ENCODE data around the gene GATM. TPM values are rescaled to one million over a fixed set of nuclear protein-coding genes. Genes with fewer than 3 reads are reported as not detected.
A peak's percentile ranks its signal among the peaks of the same experiment; 100 is the strongest.

GATM gene
- total RNA-seq, 2 experiments from 2014 or later: 0.55 to 0.70 TPM

GRCh38 chr15:45424429-45424828 lies 46.1 kb upstream of the GATM start:
- Histone ChIP-seq H3K9me3 (ENCODE audit: control insufficient read depth in 1 of 2, insufficient read depth in 1 of 2, low read length in 2 of 2) (no peaks in the 10 kb centered on the region), H3K4me1 (ENCODE audit: insufficient read depth, low read length) (no peaks in the 10 kb centered on the region), H3K4me3 (ENCODE audit: low read length) (no peak overlapping the region), H3K27me3 (ENCODE audit: control insufficient read depth in 1 of 2, insufficient read depth in 2 of 2, low read length in 2 of 2) (no peaks in the 10 kb centered on the region), H3K36me3 (ENCODE audit: insufficient read depth, low read length) (peaks cover 25% of the 10 kb centered on the region), H3K27ac (ENCODE audit: low read depth in 1 of 2, low read length in 2 of 2) (no peak overlapping the region)
- no peak overlapping the region for H3K27ac Mint-ChIP-seq
- intact Hi-C loops (cut with DNase I, micrococcal nuclease): no loop called here
- ChIA-PET POLR2A (no interaction called here), CTCF (no interaction called here)
- TF ChIP-seq, protein P1, sequence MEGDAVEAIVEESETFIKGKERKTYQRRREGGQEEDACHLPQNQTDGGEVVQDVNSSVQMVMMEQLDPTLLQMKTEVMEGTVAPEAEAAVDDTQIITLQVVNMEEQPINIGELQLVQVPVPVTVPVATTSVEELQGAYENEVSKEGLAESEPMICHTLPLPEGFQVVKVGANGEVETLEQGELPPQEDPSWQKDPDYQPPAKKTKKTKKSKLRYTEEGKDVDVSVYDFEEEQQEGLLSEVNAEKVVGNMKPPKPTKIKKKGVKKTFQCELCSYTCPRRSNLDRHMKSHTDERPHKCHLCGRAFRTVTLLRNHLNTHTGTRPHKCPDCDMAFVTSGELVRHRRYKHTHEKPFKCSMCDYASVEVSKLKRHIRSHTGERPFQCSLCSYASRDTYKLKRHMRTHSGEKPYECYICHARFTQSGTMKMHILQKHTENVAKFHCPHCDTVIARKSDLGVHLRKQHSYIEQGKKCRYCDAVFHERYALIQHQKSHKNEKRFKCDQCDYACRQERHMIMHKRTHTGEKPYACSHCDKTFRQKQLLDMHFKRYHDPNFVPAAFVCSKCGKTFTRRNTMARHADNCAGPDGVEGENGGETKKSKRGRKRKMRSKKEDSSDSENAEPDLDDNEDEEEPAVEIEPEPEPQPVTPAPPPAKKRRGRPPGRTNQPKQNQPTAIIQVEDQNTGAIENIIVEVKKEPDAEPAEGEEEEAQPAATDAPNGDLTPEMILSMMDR (IDR thresholded peaks at IDR 0.05): no peak
- no peaks in the 10 kb centered on the region for H3K9me3 Mint-ChIP-seq
- H3K27me3 Mint-ChIP-seq: no peaks in the 10 kb centered on the region
- H3K4me3 Mint-ChIP-seq: no peak overlapping the region
- no peaks in the 10 kb centered on the region for H3K4me1 Mint-ChIP-seq (ENCODE audit: low read depth)
- DNase-seq: no peak
- peaks cover 25% of the 10 kb centered on the region for H3K36me3 Mint-ChIP-seq (ENCODE audit: low read depth)
- no peak for ATAC-seq (ENCODE audit: poor library complexity)

GRCh38 chr15:45417303-45417950 lies 39.1 kb upstream of the GATM start:
- H3K27me3 ChIP-seq (ENCODE audit: control insufficient read depth in 1 of 2, insufficient read depth in 2 of 2, low read length in 2 of 2): no peaks in the 10 kb centered on the region
- peaks cover 85% of the 10 kb centered on the region for H3K36me3 ChIP-seq (ENCODE audit: insufficient read depth, low read length)
- no peaks in the 10 kb centered on the region for H3K9me3 ChIP-seq (ENCODE audit: control insufficient read depth in 1 of 2, insufficient read depth in 1 of 2, low read length in 2 of 2)
- POLR2A ChIA-PET: no interaction called here
- H3K4me1 Mint-ChIP-seq (ENCODE audit: low read depth): peaks cover 21% of the 10 kb centered on the region
- CTCF ChIA-PET: interaction anchor here (0.7 kb wide), 1 partner anchor 21 kb away, joined by 5 read pairs; no protein-coding TSS in a partner anchor
- no peak overlapping the region for H3K4me3 Mint-ChIP-seq
- H3K9me3 Mint-ChIP-seq: no peaks in the 10 kb centered on the region
- DNase-seq (no peak), ATAC-seq (ENCODE audit: poor library complexity) (no peak)
- TF ChIP-seq, protein P1 (IDR thresholded peaks at IDR 0.05): no peak
- H3K27ac ChIP-seq (ENCODE audit: low read depth in 1 of 2, low read length in 2 of 2): no peak overlapping the region
- H3K4me1 ChIP-seq (ENCODE audit: insufficient read depth, low read length): peaks cover 12% of the 10 kb centered on the region
- intact Hi-C loops (cut with DNase I, micrococcal nuclease): loop anchor here in 1 of 2 experiments (10.0 kb wide), 1 partner anchor 47 kb away; no protein-coding TSS in a partner anchor
- H3K27ac Mint-ChIP-seq: no peak overlapping the region
- no peak overlapping the region for H3K4me3 ChIP-seq (ENCODE audit: low read length)
- no peaks in the 10 kb centered on the region for H3K27me3 Mint-ChIP-seq
- H3K36me3 Mint-ChIP-seq (ENCODE audit: low read depth): peaks cover 79% of the 10 kb centered on the region

GRCh38 chr15:45414215-45414885 lies 36.0 kb upstream of the GATM start:
- DNase-seq (peak in 1 of 14 experiments; percentile 24), ATAC-seq (ENCODE audit: poor library complexity) (no peak)
- H3K27me3 Mint-ChIP-seq: no peaks in the 10 kb centered on the region
- H3K9me3 ChIP-seq (ENCODE audit: control insufficient read depth in 1 of 2, insufficient read depth in 1 of 2, low read length in 2 of 2): no peaks in the 10 kb centered on the region
- peaks cover 12% of the 10 kb centered on the region for H3K4me1 ChIP-seq (ENCODE audit: insufficient read depth, low read length)
- peaks cover 81% of the 10 kb centered on the region for H3K36me3 ChIP-seq (ENCODE audit: insufficient read depth, low read length)
- H3K27ac ChIP-seq (ENCODE audit: low read depth in 1 of 2, low read length in 2 of 2): no peak overlapping the region
- intact Hi-C loops (cut with DNase I, micrococcal nuclease): loop anchor here in 1 of 2 experiments (10.0 kb wide), 1 partner anchor 50 kb away; no protein-coding TSS in a partner anchor
- CTCF ChIA-PET: interaction anchor here (3.3 kb wide), 1 partner anchor 43 kb away, joined by 16 read pairs; no protein-coding TSS in a partner anchor
- no peaks in the 10 kb centered on the region for H3K9me3 Mint-ChIP-seq
- no peak overlapping the region for H3K4me3 Mint-ChIP-seq
- peak overlapping the region; percentile 10 for H3K27ac Mint-ChIP-seq
- H3K4me1 Mint-ChIP-seq (ENCODE audit: low read depth): peaks cover 29% of the 10 kb centered on the region
- TF ChIP-seq, protein P1 (IDR thresholded peaks at IDR 0.05): no peak
- POLR2A ChIA-PET: interaction anchor here (1.1 to 4.0 kb wide), 3 partner anchors 12 to 173 kb away, joined by 3 to 21 read pairs (median 7); partner anchors contain the start of gene BLOC1S6
- peaks cover 85% of the 10 kb centered on the region for H3K36me3 Mint-ChIP-seq (ENCODE audit: low read depth)
- no peaks in the 10 kb centered on the region for H3K27me3 ChIP-seq (ENCODE audit: control insufficient read depth in 1 of 2, insufficient read depth in 2 of 2, low read length in 2 of 2)
- H3K4me3 ChIP-seq (ENCODE audit: low read length): no peak overlapping the region
